Measurements from ENCODE around the gene FGF14.

The FGF14 gene

DNA sequence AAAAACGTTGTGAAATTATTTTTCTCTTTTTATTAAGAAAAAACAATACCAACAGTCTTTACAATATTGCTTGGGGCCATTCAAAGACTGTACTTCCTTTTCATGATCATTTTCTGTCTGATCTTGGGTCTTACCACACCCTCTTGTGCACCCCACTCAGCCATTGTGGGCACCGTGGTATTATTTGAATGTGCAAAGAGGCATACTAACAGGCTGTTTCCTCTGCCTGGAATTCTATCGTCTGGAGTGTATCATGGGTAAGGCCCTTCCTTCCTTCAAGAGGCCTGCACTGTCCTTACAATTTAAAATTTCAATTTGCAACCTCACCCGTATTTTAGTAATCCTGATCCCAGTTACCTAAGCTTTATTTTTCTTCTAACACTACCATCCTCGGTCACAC, 76.5 kb downstream of the FGF14 start:
- TF ChIP-seq, protein P1, sequence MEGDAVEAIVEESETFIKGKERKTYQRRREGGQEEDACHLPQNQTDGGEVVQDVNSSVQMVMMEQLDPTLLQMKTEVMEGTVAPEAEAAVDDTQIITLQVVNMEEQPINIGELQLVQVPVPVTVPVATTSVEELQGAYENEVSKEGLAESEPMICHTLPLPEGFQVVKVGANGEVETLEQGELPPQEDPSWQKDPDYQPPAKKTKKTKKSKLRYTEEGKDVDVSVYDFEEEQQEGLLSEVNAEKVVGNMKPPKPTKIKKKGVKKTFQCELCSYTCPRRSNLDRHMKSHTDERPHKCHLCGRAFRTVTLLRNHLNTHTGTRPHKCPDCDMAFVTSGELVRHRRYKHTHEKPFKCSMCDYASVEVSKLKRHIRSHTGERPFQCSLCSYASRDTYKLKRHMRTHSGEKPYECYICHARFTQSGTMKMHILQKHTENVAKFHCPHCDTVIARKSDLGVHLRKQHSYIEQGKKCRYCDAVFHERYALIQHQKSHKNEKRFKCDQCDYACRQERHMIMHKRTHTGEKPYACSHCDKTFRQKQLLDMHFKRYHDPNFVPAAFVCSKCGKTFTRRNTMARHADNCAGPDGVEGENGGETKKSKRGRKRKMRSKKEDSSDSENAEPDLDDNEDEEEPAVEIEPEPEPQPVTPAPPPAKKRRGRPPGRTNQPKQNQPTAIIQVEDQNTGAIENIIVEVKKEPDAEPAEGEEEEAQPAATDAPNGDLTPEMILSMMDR (IDR thresholded peaks at IDR 0.05; ENCODE audit: extremely low read depth, missing control alignments) = no peak
- no peak for DNase-seq (ENCODE audit: low spot score)

DNA sequence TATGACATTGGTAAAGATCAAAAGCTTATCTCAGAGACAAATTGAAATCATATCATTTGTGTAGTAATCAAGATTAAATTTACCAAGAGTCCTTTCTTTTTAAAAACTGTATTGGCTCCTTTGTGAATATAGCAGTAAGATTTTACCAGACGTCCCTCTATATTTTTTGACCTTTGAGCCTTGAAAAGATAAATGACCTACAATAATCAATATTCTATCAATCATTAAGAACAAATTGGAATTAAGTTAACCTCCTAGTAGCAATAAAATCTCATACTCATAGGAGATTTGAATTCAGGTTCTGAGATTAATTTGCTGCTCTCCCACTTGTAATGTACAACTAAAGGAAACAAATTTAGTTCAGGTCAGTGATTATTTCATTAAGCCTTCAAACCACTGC, 78.3 kb downstream of the FGF14 start:
- TF ChIP-seq, protein P1 (IDR thresholded peaks at IDR 0.05; ENCODE audit: extremely low read depth, missing control alignments) = no peak
- no peak for DNase-seq (ENCODE audit: low spot score)

DNA sequence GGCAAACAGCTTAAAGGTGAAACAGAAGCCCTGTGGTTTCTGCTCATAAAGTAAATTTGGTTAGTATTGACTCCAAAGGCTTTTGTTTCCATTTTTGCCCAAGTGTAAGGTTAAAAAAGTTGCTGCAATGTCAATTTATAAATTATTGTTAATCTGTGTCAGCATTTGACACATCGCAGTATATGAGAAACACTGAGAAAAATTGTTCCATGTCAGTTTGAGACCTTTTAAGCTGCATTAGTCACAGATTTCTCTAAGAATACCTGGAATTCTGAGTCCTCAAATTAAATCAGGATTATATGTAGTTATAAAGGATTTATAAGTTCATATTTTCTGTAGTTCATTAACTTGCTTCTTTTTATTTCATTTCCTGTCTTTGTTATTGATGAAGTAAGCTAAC, 78.8 kb downstream of the FGF14 start:
- TF ChIP-seq, protein P1 (IDR thresholded peaks at IDR 0.05; ENCODE audit: extremely low read depth, missing control alignments) = no peak
- no peak for DNase-seq (ENCODE audit: low spot score)

DNA sequence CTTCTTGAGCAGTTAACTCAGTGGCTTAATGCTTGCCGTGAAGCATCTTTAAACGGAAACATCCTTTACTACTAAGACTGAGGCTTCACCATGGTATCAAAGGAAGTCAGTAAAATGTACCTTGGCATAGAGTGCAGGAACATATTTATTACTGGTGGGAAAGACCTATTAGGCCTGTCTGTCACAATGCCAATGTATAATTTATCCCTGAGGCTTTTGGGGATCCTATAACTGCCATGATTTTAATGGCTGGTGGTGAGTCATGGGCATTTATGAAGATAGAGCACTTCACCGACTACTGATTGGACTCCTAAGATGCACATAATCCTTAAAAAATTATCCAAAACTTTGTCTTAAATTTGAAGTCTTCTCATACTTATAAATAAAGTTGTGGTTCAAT, 79.6 kb downstream of the FGF14 start:
- TF ChIP-seq, protein P1 (IDR thresholded peaks at IDR 0.05; ENCODE audit: extremely low read depth, missing control alignments) = no peak
- no peak for DNase-seq (ENCODE audit: low spot score)

DNA sequence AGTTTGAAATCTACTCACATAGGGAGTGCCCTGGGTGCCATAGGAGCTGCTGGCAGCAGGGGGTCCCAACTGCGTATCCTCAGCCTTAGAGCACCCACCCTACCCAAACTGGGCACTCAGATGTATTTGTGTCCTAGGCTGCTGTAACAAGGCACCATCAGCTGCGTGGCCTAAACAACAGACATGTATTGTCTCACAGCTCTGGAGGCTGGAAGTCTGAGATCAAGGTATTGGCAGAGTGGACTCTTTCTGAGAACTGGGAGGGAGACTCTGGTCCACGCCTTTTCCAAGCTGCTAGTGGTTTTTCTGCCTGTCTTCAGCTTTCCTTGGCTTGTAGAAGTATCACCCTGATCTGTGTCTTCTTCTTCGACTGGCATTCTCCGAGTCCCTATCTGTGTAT, 83.6 kb downstream of the FGF14 start:
- TF ChIP-seq, protein P1 (IDR thresholded peaks at IDR 0.05; ENCODE audit: extremely low read depth, missing control alignments) = no peak
- no peak for DNase-seq (ENCODE audit: low spot score)

DNA sequence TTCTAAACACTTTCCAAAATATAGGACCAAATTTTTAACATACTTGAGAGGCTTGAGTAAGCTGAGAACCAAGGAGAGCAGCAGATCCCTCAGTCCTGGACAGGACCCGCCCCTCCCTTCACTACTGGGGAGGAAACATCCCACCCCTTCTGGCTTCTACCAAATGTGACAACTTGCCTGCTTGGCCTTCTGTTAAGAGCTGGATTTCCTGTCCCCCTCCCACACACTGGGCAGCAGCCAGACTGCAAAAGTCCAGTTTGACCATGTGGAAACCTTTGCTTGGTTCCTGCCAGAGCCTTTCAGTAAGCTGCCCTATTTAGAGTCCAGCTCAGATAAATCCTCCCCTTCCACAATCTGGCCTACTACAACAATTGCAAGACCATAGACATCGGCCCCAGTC, 84.3 kb downstream of the FGF14 start:
- TF ChIP-seq, protein P1 (IDR thresholded peaks at IDR 0.05; ENCODE audit: extremely low read depth, missing control alignments) = no peak
- no peak for DNase-seq (ENCODE audit: low spot score)

DNA sequence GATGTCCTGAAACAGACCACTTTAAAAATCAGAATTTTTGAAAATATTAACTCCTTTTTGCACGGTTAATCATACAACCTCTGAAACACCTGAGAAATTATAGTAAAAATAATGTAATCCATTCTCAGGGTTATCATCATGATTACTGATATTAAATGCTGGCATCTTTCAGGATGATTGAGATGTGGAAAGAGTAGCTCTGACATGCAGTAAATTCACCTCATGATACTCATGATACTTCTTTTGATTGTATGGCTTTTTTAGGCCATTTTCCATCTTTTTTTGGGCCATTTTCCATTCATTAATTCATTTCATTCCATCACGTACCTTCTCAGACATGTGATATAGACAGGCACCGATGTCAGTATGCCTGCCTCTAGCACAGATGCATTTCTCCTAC, 85.1 kb downstream of the FGF14 start:
- no peak for DNase-seq (ENCODE audit: low spot score)
- TF ChIP-seq, protein P1 (IDR thresholded peaks at IDR 0.05; ENCODE audit: extremely low read depth, missing control alignments) = no peak

All from GM20000 (cell line).